A673 (cell line): ENCODE results near the gene STX8. TPM values are rescaled to one million over a fixed set of nuclear protein-coding genes. Genes with fewer than 3 reads are reported as not detected.
A peak's percentile ranks its signal among the peaks of the same experiment; 100 is the strongest.

Experiments used
- BruUV-seq: library from RNA; stranded (reverse); fragments of 400-500 nt; replicated peaks from 2 replicates; lab custom pipeline; 2021; lab: Mats Ljungman, UMichigan
- CTCF ChIA-PET: fragments of 300-600 bp; sonication (Branson Sonifier 250); formaldehyde crosslinking; loops from one replicate; lab custom pipeline; 2022; ENCODE audit warnings: antibody characterized with exemption; lab: Charles Lee
- POLR2A ChIA-PET: fragments of 300-600 bp; sonication (Branson Sonifier 250); formaldehyde crosslinking; loops from one replicate; lab custom pipeline; 2022; ENCODE audit warnings: antibody characterized with exemption; ENCODE audit not compliant: low non-redundant PET; lab: Charles Lee
- DNase-seq: peaks from one replicate; pipeline ENCODE4 v3.0.0-alpha.2; 2015; ENCODE audit warnings: low spot score
- H3K27ac ChIP-seq: fragments of 200-600 bp; sonication (generic); 2 replicates; pipeline ENCODE4 v1.5.1; 2016; ENCODE audit warnings: mixed run types, low read depth, mild to moderate bottlenecking, mixed read lengths, antibody characterized with exemption, low read length; ENCODE audit not compliant: poor library complexity, severe bottlenecking
- H3K27me3 ChIP-seq: fragments of 200-600 bp; sonication (generic); replicated peaks from 2 replicates; pipeline ENCODE4 v1.6.1; 2017; ENCODE audit warnings: mixed run types, low read depth, mild to moderate bottlenecking, mixed read lengths, antibody characterized with exemption, low read length; ENCODE audit not compliant: insufficient read depth, poor library complexity
- H3K36me3 ChIP-seq: fragments of 200-600 bp; sonication (generic); 2 replicates; pipeline ENCODE4 v1.6.1; 2016; ENCODE audit warnings: mixed run types, mild to moderate bottlenecking, mixed read lengths, antibody characterized with exemption, low read length; ENCODE audit not compliant: insufficient read depth, poor library complexity, severe bottlenecking
- H3K4me1 ChIP-seq: fragments of 200-600 bp; sonication (generic); 2 replicates; pipeline ENCODE4 v1.6.1; 2017; ENCODE audit warnings: mixed run types, mild to moderate bottlenecking, mixed read lengths, antibody characterized with exemption, low read length; ENCODE audit not compliant: insufficient read depth, poor library complexity, severe bottlenecking
- H3K4me3 ChIP-seq: fragments of 200-600 bp; sonication (generic); 2 replicates; pipeline ENCODE4 v1.5.1; 2016; ENCODE audit warnings: low read depth, mixed run types, mild to moderate bottlenecking, mixed read lengths, low read length; ENCODE audit not compliant: poor library complexity, severe bottlenecking
- H3K9me3 ChIP-seq: fragments of 200-600 bp; sonication (generic); 2 replicates; pipeline ENCODE4 v1.6.1; 2016; ENCODE audit warnings: mixed run types, low read depth, mild to moderate bottlenecking, mixed read lengths, antibody characterized with exemption, low read length; ENCODE audit not compliant: poor library complexity, severe bottlenecking
- EZH2 ChIP-seq: fragments of 200-600 bp; sonication (generic); IDR thresholded peaks from 2 replicates; pipeline ENCODE4 v1.6.1; 2017; ENCODE audit warnings: borderline replicate concordance, low read depth, mild to moderate bottlenecking, mixed read lengths, antibody characterized with exemption, low read length; ENCODE audit not compliant: poor library complexity, severe bottlenecking
- intact Hi-C: fragments of 100-400 bp; cut with micrococcal nuclease; formaldehyde crosslinking; loops from one replicate; pipeline ENCODE4 v1.10.0; 2022; ENCODE audit not compliant: unreplicated experiment
- total RNA-seq: library from RNA; stranded (reverse); gene quantifications from 2 replicates; pipeline ENCODE4 v1.2.3, GENCODE V29; 2021
- TF ChIP-seq, protein P1 (sequence below): fragments of 300-800, 200-600 bp; sonication (generic); conservative IDR thresholded peaks from 2 replicates; pipeline ENCODE4 v1.5.1; 2017; ENCODE audit warnings: low read depth, mild to moderate bottlenecking, antibody characterized with exemption, low read length, moderate library complexity, mixed read lengths

STX8 gene
- total RNA-seq, 1 experiment from 2014 or later = 51.4 TPM

DNA sequence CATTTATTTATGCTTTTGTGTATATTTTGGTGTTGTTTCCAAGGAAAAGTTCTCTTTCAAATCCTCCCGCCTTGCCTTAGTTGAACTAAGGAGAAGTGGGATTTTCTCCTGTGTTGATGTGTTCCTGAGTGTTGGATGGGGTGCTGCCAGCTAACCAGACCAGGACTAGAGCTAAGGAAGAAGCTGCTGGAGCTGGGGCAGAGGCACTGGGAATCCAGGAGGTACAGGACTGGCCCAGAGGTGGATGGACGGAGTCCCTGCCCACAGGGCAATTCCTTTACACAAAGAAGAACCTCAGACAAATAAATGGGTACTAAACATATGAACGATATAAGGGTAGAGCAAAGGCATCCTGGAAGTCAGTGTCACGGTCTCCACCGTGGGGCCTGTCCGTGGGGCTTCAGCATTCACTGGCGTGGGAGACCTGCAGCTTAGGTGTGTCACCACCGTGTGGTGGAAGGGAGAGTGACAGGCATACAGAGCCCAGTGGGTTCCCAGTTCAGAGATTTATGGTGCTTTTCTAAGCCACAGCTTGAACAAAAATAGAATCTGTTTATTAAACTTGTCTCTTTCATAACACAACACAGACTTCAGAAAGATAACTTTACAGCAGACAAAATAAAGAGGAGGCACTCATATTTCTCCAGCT, 283.6 kb downstream of the STX8 start:
- DNase-seq = peak; percentile 46
- TF ChIP-seq, protein P1, sequence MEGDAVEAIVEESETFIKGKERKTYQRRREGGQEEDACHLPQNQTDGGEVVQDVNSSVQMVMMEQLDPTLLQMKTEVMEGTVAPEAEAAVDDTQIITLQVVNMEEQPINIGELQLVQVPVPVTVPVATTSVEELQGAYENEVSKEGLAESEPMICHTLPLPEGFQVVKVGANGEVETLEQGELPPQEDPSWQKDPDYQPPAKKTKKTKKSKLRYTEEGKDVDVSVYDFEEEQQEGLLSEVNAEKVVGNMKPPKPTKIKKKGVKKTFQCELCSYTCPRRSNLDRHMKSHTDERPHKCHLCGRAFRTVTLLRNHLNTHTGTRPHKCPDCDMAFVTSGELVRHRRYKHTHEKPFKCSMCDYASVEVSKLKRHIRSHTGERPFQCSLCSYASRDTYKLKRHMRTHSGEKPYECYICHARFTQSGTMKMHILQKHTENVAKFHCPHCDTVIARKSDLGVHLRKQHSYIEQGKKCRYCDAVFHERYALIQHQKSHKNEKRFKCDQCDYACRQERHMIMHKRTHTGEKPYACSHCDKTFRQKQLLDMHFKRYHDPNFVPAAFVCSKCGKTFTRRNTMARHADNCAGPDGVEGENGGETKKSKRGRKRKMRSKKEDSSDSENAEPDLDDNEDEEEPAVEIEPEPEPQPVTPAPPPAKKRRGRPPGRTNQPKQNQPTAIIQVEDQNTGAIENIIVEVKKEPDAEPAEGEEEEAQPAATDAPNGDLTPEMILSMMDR = peak; percentile 76
- no peak for TF ChIP-seq EZH2
- POLR2A ChIA-PET = no interaction called here
- Histone ChIP-seq H3K4me1 (peaks cover 7% of the 10 kb centered on the region), H3K27ac (no peak overlapping the region), H3K36me3 (no peaks in the 10 kb centered on the region), H3K9me3 (no peaks in the 10 kb centered on the region), H3K4me3 (no peak overlapping the region), H3K27me3 (no peaks in the 10 kb centered on the region)
- intact Hi-C loops = no loop called here
- no TSS peak for BruUV-seq
- CTCF ChIA-PET = interaction anchor here (0.5 to 0.6 kb wide), 2 partner anchors 56 to 357 kb away, joined by 3 to 4 read pairs; no protein-coding TSS in a partner anchor

DNA sequence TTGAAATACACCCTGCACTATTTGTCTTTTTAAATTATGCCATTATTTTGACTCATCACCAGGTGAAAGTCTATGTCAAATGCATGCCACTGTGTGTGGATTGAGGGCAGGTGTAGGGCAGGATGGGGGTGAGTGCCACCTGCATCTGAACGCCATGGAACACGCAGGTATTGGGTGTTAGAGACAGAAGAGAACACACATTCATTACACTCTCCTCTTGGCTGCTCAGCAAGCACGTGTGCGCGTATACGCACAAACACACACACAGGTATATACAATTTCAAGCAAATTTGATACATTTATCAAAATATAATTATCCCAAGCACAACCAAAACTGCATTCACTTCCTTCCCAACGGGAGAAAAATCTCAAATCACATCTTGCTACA, 285.4 kb downstream of the STX8 start:
- ChIA-PET CTCF (interaction anchor here (0.6 kb wide), 1 partner anchor 156 kb away, joined by 5 read pairs; no protein-coding TSS in a partner anchor), POLR2A (no interaction called here)
- Histone ChIP-seq H3K36me3 (no peaks in the 10 kb centered on the region), H3K27me3 (no peaks in the 10 kb centered on the region), H3K4me3 (no peak overlapping the region), H3K27ac (no peak overlapping the region), H3K4me1 (peaks cover 7% of the 10 kb centered on the region), H3K9me3 (no peaks in the 10 kb centered on the region)
- BruUV-seq = no TSS peak
- TF ChIP-seq EZH2 = no peak
- TF ChIP-seq, protein P1 = no peak
- DNase-seq = no peak
- intact Hi-C loops = no loop called here

DNA sequence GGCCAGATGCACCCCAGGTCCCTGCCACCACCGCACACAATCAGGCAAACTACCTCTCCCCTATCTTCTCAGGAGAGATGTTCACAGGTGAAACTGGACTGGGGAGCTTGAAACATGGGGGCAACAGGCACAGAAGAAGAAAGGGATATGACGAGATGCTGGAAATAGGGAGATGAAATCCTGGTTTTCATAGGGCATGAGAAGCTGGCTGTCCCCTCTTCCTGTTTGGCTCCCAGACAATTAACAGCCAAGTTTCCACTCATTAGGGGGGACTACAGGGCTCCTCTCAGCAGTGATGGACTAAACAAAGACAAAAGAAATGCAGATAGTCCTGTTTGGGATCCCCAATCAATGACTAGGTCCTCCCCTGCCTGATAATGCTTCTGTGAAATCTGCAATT, 288.3 kb downstream of the STX8 start:
- intact Hi-C loops = no loop called here
- no peak overlapping the region for H3K27ac ChIP-seq
- no peaks in the 10 kb centered on the region for H3K36me3 ChIP-seq
- peaks cover 7% of the 10 kb centered on the region for H3K4me1 ChIP-seq
- CTCF ChIA-PET = no interaction called here
- no TSS peak for BruUV-seq
- no peaks in the 10 kb centered on the region for H3K27me3 ChIP-seq
- POLR2A ChIA-PET = no interaction called here
- no peak overlapping the region for H3K4me3 ChIP-seq
- H3K9me3 ChIP-seq = no peaks in the 10 kb centered on the region
- no peak for DNase-seq
- no peak for TF ChIP-seq EZH2
- TF ChIP-seq, protein P1 = no peak
